Vagina (tissue), 2 donors: Measurements from ENCODE around the gene ANAPC15. TPM values are rescaled to one million over a fixed set of nuclear protein-coding genes. Genes with fewer than 3 reads are reported as not detected.
A peak's percentile ranks its signal among the peaks of the same experiment; 100 is the strongest.

Source experiments
- DNase-seq, 2 donors: peaks; one replicate each; pipeline ENCODE4 v3.0.0-alpha.2; 2017; ENCODE audit errors: extremely low spot score in 2 of 2
- H3K27ac ChIP-seq: fragments of 200-600 bp; sonication (generic); one replicate; pipeline ENCODE4 v1.5.1; 2019
- H3K27me3 ChIP-seq: fragments of 200-600 bp; sonication (generic); one replicate; pipeline ENCODE4 v1.5.1; 2019
- H3K36me3 ChIP-seq, 2 donors: fragments of 200-600 bp; sonication (generic); one replicate each; pipeline ENCODE4 v1.5.1; 2017 to 2019
- H3K4me1 ChIP-seq: fragments of 200-600 bp; sonication (generic); one replicate; pipeline ENCODE4 v1.5.1; 2019
- H3K4me3 ChIP-seq, 2 donors: fragments of 200-600 bp; sonication (generic); 1 replicate in 1 of 2; 2 replicates in 1 of 2; pipeline ENCODE4 v1.5.1; 2016 to 2019
- H3K9me3 ChIP-seq: fragments of 200-600 bp; sonication (generic); one replicate; pipeline ENCODE4 v1.5.1; 2019
- CTCF ChIP-seq, 3 experiments: fragments of 450-650 bp in 2 of 3; fragments of 200-600 bp in 1 of 3; sonication (generic) in 1 of 3; IDR thresholded peaks; one replicate each; pipeline ENCODE4 v1.5.1; 2017 to 2019; ENCODE audit warnings: antibody characterized with exemption in 3 of 3, mild to moderate bottlenecking in 2 of 3, moderate library complexity in 2 of 3
- POLR2A ChIP-seq, 2 donors: fragments of 450-650 bp; IDR thresholded peaks; one replicate each; pipeline ENCODE4 v1.6.1; 2017; ENCODE audit warnings: antibody characterized with exemption in 2 of 2, mild to moderate bottlenecking in 2 of 2, moderate library complexity in 2 of 2
- POLR2AphosphoS5 ChIP-seq, 2 donors: sonication (generic); formaldehyde crosslinking; IDR thresholded peaks; one replicate each; pipeline ENCODE4 v1.9.0; 2017; ENCODE audit warnings: antibody characterized with exemption in 2 of 2, mild to moderate bottlenecking in 2 of 2, low read depth in 1 of 2; ENCODE audit not compliant: insufficient read depth in 1 of 2
- intact Hi-C: fragments of 100-400 bp; cut with DNase I; formaldehyde crosslinking; loops from one replicate; pipeline ENCODE4 v1.15.1; 2023
- total RNA-seq: library from RNA; depleted of rRNA; stranded (reverse); fragments of >200 nt; gene quantifications from one replicate; pipeline ENCODE4 v1.2.3, GENCODE V29; 2016

ANAPC15 gene
- total RNA-seq, 1 donor from 2014 or later = 19.9 TPM

GRCh38 chr11:72072348-72072747, 40.1 kb downstream of the ANAPC15 start:
- TF ChIP-seq POLR2AphosphoS5 (IDR thresholded peaks at IDR 0.05; ENCODE audit: insufficient read depth in 1 of 2, low read depth in 1 of 2) = peak in 1 of 2 donors; percentile 77
- TF ChIP-seq CTCF (IDR thresholded peaks at IDR 0.05) = no peak
- Histone ChIP-seq H3K27ac (no peak overlapping the region), H3K9me3 (no peaks in the 10 kb centered on the region), H3K4me3 (no peak overlapping the region), H3K27me3 (no peaks in the 10 kb centered on the region), H3K4me1 (peaks cover 36% of the 10 kb centered on the region), H3K36me3 (peaks cover 0 to 9% of the 10 kb centered on the region in 2 donors)
- intact Hi-C loops = no loop called here
- no peak for DNase-seq

- peaks cover 47% of the 10 kb centered on the region for H3K4me1 ChIP-seq
- no peak overlapping the region for H3K4me3 ChIP-seq
- TF ChIP-seq CTCF (IDR thresholded peaks at IDR 0.05) = no peak
- no peak for TF ChIP-seq POLR2A (IDR thresholded peaks at IDR 0.05)
- TF ChIP-seq POLR2AphosphoS5 (IDR thresholded peaks at IDR 0.05; ENCODE audit: insufficient read depth in 1 of 2, low read depth in 1 of 2) = no peak
- no peak for DNase-seq
- H3K9me3 ChIP-seq = no peaks in the 10 kb centered on the region
- H3K27ac ChIP-seq = peak overlapping the region; percentile 75
- H3K36me3 ChIP-seq = peaks cover 0 to 5% of the 10 kb centered on the region in 2 donors
- no peaks in the 10 kb centered on the region for H3K27me3 ChIP-seq
- intact Hi-C loops = no loop called here
These were observed 42.0 kb downstream of the ANAPC15 start for GRCh38 chr11:72070491-72070890.

GRCh38 chr11:72069787-72070251, 42.7 kb downstream of the ANAPC15 start:
- Histone ChIP-seq H3K4me1 (peaks cover 47% of the 10 kb centered on the region), H3K27me3 (no peaks in the 10 kb centered on the region), H3K27ac (peak overlapping the region; percentile 75), H3K4me3 (no peak overlapping the region), H3K36me3 (peaks cover 0 to 5% of the 10 kb centered on the region in 2 donors), H3K9me3 (no peaks in the 10 kb centered on the region)
- no peak for TF ChIP-seq POLR2A (IDR thresholded peaks at IDR 0.05)
- peak; percentile 50 to 67 for TF ChIP-seq POLR2AphosphoS5 (IDR thresholded peaks at IDR 0.05; ENCODE audit: insufficient read depth in 1 of 2, low read depth in 1 of 2)
- peak in 1 of 2 donors; percentile 92 for DNase-seq
- intact Hi-C loops = no loop called here

- no peak overlapping the region for H3K4me3 ChIP-seq
- H3K27ac ChIP-seq = peak overlapping the region; percentile 75
- intact Hi-C loops = no loop called here
- peaks cover 47% of the 10 kb centered on the region for H3K4me1 ChIP-seq
- DNase-seq = no peak
- H3K27me3 ChIP-seq = no peaks in the 10 kb centered on the region
- no peaks in the 10 kb centered on the region for H3K9me3 ChIP-seq
- TF ChIP-seq POLR2AphosphoS5 (IDR thresholded peaks at IDR 0.05; ENCODE audit: insufficient read depth in 1 of 2, low read depth in 1 of 2) (no peak), POLR2A (IDR thresholded peaks at IDR 0.05) (no peak)
- peaks cover 0 to 5% of the 10 kb centered on the region in 2 donors for H3K36me3 ChIP-seq
These were observed 43.3 kb downstream of the ANAPC15 start for GRCh38 chr11:72069200-72069599.

- H3K36me3 ChIP-seq = peaks cover 0 to 5% of the 10 kb centered on the region in 2 donors
- no peak overlapping the region for H3K4me3 ChIP-seq
- peak overlapping the region; percentile 33 for H3K27ac ChIP-seq
- H3K27me3 ChIP-seq = no peaks in the 10 kb centered on the region
- no peak for DNase-seq
- TF ChIP-seq CTCF (IDR thresholded peaks at IDR 0.05) = no peak
- intact Hi-C loops = no loop called here
- peaks cover 47% of the 10 kb centered on the region for H3K4me1 ChIP-seq
- no peaks in the 10 kb centered on the region for H3K9me3 ChIP-seq
These were observed 44.8 kb downstream of the ANAPC15 start for GRCh38 chr11:72067676-72068075.

- H3K27ac ChIP-seq = peak overlapping the region; percentile 33
- H3K36me3 ChIP-seq = peaks cover 0 to 5% of the 10 kb centered on the region in 2 donors
- H3K4me3 ChIP-seq = no peak overlapping the region
- H3K9me3 ChIP-seq = no peaks in the 10 kb centered on the region
- H3K4me1 ChIP-seq = peaks cover 47% of the 10 kb centered on the region
- no peak for TF ChIP-seq CTCF (IDR thresholded peaks at IDR 0.05)
- no peak for TF ChIP-seq POLR2AphosphoS5 (IDR thresholded peaks at IDR 0.05; ENCODE audit: insufficient read depth in 1 of 2, low read depth in 1 of 2)
- TF ChIP-seq POLR2A (IDR thresholded peaks at IDR 0.05) = no peak
- no peaks in the 10 kb centered on the region for H3K27me3 ChIP-seq
- intact Hi-C loops = no loop called here
- no peak for DNase-seq
These were observed 45.2 kb downstream of the ANAPC15 start for GRCh38 chr11:72067266-72067665.
